ENCODE results near the gene MRPS15.
"Not testable (repeated sequence)": the region's sequence is repeated elsewhere in the genome, so short reads cannot be mapped to it uniquely, and the experiment has no call there.

The MRPS15 gene

DNA sequence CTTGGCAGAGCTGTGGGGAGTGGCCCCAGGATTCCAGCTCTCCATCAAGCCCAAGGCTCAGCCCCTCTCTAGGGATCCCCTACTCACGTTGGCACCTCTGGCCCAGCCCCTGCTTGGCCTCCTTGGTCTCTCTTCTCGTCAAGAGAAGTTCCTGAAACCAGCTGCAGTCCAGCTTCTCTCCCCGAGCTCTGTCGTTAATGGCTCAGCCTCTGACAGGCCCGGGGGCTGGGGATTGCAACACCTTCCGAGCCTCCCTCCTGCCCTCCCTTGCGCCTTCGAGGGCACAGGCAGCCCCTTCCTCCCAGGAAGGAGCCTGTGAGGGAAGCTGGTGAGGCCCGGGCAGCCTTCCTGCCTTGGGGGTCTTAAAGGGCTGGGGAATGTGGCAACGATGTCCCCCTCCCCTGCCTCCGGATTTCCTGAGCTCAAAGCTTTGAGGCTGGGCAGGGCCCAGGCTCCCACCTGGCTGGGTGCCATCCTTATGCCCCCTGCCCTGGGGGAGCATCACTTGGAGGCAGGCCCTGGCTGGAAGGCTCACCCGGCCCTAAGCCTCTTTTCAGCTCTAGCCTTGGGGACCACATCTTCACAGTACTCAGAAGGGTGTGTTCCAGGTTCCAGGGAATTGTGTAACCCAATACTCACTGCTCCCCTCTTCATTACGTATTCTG lies 18.7 kb upstream of the MRPS15 start, which contains the start of gene CSF3R:
Gene CSF3R, minus strand, starts transcription at position 190 of the 665 bp plus-strand sequence. CDS start 3,417 bp downstream, outside the sequence.
- DNase-seq: no peak

DNA sequence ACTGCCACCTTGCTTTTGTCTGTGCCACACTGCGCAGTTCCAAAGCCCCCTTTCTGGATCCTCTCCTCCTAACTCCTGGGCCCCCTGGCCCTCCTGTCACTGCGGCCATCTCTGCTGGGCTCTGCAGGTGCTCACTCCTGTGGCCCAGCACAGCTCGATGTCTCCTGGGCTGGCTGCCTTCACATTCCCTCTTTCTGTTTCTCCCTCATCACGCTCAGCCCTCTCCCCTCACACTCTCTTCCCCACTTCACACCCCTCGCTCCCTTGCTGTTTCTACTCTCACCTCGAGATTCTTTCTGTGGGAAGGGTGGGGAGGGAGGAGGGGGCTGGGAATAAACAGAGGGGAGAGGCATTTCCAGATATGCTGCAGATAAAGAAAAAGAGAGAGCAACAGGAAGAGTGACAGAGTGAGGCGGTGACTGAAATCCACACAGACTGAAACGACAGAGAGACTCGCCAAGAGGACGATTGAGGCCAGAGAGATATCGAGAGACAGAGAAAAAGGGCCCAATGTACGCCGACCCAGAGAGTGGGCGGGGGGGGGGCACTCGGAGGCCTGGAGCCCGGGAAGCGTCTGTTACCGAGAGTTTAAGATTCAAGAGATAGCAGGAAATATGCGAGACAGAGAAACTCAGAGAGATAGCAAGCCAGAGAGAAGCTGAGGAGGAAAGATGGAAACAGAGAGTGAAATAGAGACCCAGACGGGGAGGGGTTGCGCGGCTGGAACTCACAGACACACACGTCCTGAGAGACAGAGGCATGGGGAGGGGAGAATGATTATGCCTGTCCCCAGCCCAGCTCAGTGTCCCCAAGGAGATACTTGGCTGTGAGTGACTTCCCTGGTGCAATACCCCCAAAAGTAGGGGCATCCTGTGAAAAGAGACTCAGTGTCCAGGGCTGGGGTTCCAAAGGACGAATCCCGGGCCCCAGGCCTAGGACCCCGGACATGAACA lies 17.9 kb upstream of the MRPS15 start:
- no peak for DNase-seq

- DNase-seq: no peak
These were observed 16.9 kb upstream of the MRPS15 start for GRCh38 chr1:36481091-36481490.

DNA sequence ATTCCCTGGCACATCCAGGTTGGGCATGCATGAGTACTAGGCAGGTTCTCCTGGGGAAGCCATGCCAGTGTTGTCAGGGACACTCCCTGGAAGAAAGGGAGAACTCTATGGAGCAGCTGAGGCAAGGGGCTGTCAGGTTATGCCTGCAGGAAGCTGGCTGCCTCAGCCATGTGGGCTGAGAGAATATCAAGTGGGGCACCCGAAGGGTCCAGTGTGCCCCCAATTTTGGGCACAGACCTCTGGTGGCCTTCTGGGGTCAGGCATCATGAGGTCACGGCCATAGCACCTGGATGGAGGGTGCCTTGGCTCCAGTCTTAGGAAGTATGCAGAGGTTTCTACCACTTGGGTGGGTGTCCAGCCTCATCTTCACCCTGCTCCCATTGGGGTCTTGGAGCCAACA lies 16.0 kb upstream of the MRPS15 start:
- DNase-seq: no peak

DNA sequence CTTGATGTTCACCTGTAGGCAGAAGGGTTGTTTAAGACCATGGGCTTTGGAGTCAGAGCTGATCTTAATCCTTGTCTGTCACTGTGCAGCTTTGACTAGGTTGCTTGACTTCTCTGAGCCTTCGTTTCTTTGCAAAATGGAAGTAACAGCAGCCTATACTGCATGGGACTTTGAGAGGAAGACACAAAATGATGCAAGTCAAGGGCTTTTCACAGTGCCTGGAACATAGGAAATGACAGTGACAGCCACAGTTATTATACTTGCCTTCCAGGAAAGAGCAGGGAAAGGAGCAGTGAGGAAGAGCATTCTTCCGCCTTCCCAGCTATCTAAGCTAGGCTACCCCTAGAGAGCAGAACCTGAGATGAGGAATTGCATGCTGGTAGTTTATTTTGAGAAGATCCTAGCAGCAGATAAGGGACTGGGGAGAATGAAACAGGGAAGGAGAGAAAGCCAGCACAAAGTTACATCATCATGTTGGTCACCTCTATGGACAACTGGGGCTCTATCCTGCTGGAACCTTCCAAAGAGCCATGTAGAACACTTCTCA lies 15.4 kb upstream of the MRPS15 start:
- DNase-seq: no peak

DNA sequence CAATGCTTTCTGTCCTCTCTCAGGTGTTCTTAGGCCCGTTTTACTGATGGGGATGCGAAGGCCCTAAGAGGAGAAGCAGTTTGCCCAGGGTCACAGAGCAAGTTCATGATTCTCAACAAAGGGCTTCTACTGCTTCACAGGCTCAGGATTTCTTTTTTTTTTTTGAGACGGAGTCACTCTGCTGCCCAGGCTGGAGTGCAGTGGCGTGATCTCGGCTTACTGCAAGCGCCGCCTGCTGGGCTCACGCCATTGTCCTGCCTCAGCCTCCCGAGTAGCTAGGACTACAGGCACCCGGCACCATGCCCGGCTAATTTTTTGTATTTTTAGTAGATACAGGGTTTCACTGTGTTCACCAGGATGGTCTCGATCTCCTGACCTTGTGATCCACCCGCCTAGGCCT lies 13.4 kb upstream of the MRPS15 start:
- not testable (repeated sequence) for DNase-seq

DNA sequence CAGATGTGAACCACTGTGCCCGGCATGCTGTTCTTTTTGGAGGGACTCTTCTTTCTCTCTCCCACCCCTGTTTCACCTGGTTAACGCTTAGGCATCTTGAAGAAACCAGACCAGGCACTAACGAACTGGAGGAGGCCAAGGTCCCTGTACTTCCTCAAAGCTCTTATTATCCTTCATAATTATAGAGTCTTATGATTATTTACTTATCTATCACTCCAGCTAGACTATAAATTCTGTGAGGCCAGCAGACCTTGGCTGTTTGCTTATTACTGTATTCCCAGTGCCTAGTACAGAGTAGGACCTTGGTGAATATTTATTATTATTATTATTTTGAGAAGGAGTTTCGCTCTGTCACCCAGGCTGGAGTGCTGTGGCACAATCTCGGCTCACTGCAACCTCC lies 12.8 kb upstream of the MRPS15 start:
- no peak for DNase-seq

DNA sequence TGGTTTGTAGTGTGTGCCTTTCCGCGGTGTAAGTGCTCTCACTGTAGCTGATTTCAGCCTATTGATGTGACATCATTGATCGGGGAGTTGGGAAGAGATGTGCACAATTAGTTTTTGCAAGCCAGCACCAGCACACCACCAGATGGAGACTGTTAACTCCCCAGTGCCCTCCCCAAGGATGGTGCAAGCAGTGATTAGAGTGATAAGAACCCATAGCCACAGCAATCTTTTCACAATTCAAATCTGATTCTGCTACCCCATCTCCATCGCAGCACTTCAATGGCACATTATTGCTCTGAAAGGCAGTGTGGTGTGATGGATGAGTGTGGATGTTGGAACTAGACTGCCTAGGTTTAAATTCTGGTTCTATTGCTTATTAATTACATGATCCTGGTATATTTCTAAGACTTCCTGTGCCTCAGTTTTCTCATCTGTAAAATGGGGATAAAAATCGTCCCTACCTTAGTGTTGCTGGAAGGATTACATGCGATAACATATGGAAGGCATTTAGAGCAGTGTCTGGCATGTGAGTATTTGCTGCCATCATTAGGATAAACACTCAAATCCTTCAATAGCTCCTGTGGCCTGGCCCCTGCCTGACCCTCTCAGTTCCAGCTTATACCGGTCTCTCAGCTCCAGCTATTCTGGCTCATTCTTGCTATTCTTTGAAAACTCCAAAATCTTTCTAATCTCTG lies 11.9 kb upstream of the MRPS15 start:
- no peak for DNase-seq

GRCh38 chr1:36475341-36475740 lies 11.2 kb upstream of the MRPS15 start:
- no peak for DNase-seq

GRCh38 chr1:36472656-36473055 lies 8.5 kb upstream of the MRPS15 start:
- no peak for DNase-seq

DNA sequence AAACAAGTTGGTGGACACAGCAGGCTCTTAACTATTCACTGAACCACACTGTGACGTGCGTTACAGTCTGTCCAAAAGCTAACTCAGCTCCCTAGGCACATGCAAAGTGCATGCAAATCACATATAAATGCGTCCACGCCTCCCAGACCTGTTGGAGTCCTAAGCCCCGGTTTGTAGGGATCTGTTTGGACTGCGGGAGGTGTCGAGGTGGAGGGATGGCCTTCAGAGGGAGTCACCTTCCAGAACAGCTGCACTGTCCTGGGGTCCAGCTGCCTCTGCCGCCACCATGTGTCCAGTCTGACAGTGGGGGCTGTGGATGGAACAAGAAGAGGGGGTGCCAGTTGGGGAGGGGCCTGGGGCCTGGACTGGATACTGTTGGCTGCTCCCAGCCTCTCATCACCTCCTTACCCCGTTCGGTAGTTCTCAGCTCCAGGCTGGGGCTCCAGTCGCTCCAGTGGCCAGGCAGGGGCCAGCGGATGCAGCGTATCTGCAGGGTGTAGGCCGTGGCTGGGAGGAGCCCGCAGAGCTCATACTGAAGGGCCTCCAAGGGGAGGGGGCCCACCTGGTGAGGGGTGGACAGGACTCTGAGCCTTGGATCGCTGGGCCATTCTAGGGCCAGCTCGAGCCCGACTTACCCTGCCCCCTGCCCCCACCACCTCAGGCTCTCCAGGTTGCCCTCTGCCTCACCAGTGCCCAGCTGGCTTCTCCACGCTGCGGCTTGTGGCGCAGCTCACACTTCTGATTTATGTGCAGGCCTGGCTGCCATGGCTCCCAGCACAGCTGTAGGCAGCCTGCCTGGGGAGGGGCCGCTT lies 7.9 kb upstream of the MRPS15 start:
- DNase-seq: no peak

DNA sequence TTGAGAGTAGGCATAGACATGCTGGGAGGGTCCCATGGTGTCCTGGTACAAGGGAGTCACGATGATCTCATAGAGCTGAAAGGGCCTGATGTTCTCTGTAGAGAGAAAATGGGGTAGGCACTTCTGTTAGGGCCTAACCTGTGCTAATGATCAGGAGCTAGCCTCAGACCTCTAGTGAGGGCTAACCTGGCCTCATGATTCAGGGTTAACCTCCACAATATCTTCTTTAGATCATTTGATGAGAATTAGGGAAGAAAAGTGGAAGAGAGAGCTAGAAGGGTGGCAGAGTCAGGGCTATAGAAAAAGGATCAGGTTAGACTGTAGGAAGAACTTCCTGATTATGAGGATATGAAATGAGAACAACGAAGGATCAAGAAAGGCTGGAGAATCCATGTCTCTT lies 5.0 kb upstream of the MRPS15 start:
- DNase-seq: no peak

DNA sequence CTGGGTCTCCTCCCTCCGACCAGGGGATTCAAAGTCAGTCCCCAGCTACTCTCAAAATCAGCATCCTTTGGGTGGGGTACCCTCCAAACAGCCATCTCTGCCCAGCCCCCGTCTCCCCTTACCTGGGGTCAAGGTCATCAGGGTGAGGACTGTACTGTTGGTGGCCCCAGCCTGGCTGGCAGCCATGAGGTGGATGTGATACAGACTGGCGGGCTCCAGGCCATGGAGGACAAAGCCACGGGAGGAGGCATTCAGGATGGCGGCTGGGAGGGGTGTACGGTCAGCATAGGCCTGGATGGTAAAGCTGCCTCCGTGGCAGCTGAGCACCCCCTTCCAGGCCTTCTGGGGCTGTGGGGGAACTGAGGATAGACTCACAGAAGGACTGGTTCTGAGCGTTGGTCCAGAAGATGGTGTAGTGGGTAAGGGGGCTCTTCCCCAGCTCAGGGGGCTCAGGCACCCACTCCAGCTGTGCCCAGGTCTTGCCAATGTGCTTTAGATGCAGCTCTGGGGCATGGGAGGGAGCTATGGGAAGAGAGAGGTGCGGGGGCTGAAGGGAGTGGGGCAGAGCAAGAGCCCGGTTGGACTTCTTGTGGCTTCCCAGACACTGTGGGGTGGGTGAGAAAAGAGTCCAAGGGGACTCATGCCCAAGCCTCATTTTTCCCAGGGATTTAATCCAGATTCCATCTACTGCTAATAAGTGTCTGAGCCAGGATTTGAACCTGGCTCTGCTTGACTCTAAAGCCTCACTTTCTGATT lies 3.7 kb upstream of the MRPS15 start:
- DNase-seq: no peak

GRCh38 chr1:36467027-36467410 lies 2.8 kb upstream of the MRPS15 start:
- no peak for DNase-seq

DNA sequence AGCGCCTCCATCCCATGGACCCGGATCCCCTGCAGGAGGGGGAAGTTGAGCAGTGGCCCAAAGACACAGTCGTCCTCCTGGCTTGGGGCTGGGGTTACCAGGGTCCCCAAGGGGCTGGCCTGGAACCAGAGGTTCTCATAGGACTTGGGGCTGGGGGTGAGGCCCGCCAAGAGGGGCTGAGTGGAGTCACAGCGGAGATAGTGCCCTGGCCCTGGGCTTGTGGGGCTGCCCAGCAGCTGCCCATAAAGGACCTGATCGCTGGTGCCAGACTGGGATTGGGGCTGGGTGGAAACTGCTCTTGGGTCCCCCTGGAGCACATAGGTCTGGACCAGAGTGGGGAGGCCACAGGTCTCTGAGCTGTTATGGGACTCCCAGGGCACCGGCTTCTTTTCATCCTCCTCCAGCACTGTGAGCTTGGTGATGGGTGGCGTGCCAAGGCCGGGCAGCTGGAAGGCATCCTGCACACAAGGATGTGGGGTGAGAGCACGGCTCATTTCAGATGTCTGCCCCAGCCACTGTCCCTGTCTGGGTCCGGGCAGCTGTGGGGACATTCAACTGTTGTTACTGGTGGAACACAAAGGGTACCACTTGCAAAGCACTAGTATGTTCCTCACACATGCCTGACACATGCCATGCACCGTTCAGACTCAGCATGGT lies 2.3 kb upstream of the MRPS15 start:
- DNase-seq: no peak

DNA sequence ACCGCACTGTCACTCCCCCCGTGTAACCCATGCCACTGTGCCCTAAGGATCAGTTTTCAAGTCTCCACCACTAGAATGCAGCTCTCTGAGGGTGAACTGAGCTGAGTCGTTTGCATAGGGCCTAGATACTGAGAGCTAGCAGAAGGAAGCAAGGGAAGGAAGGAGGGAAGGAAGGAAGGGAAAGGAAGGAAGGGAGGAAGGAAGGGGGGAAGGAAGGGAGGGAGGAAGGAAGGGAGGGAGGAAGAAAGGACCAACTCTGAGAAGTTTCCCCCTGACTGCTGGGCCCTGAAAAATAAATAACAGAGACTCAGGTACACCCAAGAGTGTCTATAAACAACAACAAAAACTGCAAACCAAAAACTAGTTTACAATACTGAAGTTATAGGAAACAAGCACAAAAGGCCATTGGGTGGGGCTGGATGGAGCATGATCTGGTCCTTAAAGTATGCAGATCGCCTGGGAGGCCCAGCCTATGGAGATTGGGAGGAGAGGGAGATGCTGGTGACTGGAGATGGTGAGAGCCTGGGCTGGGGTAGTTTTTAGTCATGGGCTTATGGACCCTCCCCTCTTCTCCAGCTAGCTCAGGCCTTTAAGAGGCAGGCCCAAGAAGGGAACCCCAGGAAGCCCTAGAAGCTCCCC lies 1.7 kb upstream of the MRPS15 start:
- no peak for DNase-seq

DNA sequence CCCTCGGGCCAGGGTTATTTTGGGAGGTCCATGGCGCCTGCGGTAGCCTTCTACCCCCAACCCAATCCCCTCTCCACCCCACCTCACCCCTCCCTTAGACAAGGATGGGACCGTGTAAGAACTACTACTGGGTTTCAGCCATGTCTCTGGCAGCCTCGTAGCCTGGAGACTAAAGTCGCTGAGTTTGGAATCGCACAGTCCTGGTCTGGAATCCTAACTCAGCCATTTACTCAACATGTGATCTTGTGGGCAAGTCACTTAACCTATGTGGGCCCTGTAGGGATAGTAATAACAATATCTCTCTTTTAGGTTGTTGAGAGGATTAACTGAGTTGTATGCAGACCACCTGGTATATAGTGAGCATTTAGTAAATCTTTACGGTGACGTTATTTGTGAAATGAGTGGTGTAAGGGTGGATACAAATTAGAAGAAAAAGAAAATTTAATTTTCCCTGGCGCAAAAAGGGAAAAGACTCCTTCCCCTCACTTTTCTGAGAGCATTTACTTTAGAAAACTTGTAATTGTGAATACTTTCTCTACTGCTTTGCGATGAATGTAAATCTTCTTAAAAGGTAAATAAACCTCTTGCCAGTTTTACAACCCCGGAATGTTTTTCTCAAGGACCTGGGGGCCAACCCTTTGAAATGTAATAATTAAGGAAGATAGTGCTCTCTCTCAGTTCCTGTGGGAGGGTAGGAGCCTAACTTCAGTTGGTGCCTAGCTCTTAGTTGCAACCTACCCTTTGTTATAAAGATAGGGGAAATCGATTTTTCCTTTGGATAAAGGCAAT lies 615 bp upstream of the MRPS15 start:
- DNase-seq: no peak

GRCh38 chr1:36463463-36463802 lies 751 bp downstream of the MRPS15 start:
- DNase-seq: no peak

DNA sequence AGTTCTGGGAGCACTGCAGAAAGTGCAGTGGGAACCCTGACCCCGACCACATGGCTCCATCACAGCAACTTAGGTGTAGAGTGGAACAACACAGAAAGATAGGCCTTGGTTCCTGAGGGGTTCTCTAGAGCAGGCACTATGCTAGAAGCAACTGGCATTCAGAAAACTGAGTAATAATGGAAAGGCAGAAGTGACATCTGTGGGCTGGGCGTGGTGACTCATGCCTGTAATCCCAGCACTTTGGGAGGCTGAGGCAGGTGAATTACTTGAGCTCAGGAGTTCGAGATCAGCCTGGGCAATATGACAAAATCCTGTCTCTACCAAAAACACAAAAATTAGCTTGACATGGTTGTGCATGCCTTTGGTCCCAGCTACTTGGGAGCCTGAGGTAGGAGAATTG lies 5.3 kb downstream of the MRPS15 start:
- no peak for DNase-seq

DNA sequence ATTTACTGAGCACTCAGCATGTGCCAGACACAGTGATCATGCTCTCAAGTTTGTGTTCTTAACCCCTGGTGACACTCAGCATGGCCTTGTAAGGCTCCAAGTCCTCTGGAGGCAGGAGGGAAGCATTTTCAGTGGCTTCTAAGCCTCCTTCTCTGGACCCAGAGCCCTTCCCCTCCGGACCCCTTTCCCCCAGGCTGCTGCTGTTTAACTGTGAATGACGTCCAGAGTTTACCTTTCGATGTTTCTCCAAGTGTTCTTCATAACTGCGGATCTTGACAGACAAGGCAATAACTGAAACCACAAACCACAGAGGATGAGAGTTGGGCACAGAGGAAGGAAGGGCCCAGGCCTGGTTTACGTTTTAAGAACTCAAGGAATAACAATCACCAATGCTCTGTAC lies 6.5 kb downstream of the MRPS15 start:
- peak; percentile 40 for DNase-seq

All from KG1 (cell line).